Stimulated activated CD4-positive, alpha-beta T cell treated with anti-CD3 and anti-CD28 coated beads, Interleukin-1b, Interleukin-23, amount 100 ng/mL, for 48 hours (primary cell): Measurements from ENCODE around the gene CYB5R3.

Experiments used
- DNase-seq: peaks from one replicate; pipeline ENCODE4 v3.0.0-alpha.2; 2020

CYB5R3 gene

GRCh38 chr22:42644422-42645340 lies 4.5 kb downstream of the CYB5R3 start:
- DNase-seq, result no peak

DNA sequence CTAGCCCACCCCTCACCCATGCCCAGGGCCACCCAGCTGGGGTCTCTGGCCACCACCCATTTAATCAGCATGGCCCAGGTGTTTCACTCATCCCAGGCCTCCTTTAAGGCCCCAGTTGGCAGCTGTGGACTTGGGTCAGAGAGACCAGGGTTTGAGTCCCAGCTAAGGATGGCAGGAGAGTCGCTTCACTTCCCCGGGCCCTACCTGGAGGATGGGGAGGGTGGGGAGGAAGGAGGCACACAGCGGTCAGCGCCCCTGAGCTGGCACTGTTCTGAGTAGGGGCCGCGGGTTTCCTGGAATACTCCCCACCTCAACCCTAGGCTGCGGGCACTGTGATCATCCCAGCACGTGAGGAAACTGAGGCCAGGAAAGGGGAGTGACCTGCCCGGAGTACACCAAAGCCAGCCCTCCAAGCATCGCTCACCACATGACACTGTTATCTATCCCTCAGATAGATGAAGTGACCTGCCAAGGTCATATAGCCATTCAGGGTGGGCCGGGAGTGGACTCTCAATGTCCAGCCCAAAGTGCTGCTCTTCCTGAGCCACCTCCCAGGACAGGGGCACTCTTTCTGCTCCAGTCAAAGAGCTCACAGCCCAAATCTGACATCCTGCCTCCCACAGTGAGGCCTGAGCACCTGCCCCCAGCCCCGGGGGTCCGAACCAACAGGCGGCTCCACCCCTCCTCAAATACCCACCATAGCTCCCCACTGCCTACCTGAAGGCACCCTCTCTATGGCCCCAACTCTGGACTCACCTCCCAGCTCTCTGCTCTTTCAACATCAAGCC lies 5.4 kb downstream of the CYB5R3 start:
- DNase-seq, result no peak

- no peak for DNase-seq
Measured at GRCh38 chr22:42642806-42643633, 6.2 kb downstream of the CYB5R3 start.

DNA sequence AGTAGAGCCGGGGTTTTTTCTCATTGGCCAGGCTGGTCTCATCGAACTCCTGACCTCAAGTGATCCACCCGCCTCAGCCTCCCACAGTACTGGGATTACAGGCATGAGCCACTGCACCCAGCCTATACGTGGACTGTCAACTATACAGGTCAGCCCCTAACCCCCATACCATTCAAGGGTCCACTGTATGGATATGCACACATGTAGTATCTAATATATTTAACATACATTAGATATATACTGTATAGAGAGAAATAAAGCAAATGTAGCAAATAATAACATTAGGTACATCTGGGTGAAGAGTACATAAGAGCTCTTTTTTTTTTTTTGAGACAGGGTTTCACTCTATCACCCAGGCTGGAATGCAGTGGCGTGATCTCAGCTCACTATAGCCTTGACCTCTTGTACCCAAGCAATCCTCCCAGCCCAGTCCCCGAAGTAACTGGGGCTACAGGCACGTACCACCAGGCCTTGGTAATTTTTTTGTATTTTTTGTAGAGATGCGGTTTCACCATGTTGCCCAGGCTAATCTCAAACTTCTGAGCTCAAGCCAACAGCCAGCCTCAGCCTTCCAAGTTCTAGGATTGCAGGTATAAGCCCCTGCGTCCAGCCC lies 7.3 kb downstream of the CYB5R3 start:
- DNase-seq, result no peak

DNA sequence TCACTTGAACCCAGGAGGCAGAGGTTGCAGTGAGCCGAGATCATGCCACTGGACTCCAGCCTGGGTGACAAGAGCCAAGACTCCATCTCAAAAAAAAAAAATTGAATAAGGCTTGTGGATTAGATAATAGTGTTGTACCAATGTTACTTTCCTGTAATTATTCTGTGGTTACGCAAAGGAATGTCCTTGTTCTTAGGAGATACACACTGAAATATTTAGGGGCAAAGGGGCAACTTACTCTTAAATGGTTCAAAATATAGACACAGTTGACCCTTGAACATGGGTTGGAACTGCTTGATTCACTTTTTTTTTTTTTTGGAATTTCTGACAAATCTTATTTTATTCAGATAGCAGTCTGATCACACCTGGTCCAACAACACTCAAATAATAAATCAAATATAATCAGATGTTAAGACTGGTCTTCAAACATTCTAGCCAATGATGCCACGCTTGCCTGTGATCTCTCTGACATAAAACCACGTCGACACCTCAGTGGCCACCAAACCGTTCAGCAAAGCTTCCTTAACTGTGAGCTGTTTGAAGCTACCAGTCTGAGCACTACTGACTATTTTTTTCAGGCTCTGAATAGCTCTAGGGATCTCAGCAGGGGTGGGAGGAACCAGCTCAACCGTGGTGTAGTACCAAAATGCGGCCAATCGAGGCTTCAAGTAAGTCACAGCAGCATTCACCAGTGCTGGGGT lies 9.5 kb downstream of the CYB5R3 start:
- DNase-seq, result no peak

GRCh38 chr22:42637555-42637954 lies 11.6 kb downstream of the CYB5R3 start:
- no peak for DNase-seq

DNA sequence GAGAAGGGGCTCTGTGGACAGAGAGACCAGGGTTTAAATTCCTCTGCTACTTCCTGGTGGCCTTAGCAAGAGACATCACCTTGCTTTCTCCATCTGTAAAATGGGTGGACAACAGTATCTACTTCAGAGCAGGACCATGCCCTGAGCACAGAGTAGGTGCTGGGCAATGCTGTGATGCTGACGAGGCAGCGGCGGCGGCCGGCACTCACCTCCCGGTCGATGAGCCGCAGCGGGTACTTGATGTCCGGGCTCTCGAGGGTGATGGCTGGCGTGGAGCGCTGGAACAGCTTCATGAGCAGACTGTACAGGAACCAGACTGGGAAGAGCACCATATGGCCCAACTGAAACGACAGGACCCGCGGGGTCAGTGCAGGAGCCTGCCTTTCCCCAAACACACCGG lies 12.7 kb downstream of the CYB5R3 start:
- DNase-seq, result no peak

DNA sequence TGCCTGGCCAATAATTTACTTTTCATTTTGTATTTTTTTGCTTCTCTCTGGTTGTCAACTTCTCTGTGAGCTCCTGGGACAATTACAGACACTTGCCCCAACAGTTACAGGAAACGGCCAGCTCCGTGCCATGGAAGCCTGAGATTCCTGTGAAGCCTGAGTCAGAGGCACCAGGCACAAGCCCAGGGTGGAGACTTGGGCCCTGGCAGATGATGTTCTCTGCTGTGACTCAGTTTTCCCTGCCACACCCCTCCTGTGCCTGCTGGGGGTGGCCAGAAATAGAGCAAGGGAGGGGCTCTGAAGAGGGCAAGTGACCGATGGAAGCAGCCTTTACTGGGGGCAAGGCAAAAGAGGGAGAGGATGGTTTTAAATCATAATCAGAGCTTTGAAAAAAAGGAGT lies 13.7 kb downstream of the CYB5R3 start:
- DNase-seq, result no peak

DNA sequence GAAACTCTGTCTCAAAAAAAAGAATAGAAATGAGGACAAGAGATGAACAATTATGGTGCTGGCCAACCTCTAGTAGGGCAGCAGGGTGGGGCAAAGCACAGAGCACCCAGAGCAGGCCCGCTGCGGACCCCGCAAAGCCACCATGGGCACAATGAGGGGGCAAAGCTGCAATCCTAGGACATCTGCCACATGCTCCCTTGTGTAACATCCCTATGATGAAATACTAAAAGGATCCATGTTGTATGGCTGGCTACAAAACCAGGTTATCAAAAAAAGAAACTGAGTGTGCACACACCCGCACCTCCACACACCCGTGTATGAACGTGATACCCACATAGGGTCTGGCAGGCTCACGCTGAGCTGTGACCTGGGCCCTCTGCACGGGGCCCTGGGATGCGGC lies 16.2 kb downstream of the CYB5R3 start:
- no peak for DNase-seq

GRCh38 chr22:42632096-42632495 lies 17.1 kb downstream of the CYB5R3 start:
- DNase-seq, result no peak

- no peak for DNase-seq
Measured at GRCh38 chr22:42630901-42631602, 18.1 kb downstream of the CYB5R3 start.

GRCh38 chr22:42630211-42630610 lies 19.0 kb downstream of the CYB5R3 start:
- DNase-seq, result no peak

- DNase-seq, result no peak
Measured at GRCh38 chr22:42627981-42628380, 21.2 kb downstream of the CYB5R3 start.

DNA sequence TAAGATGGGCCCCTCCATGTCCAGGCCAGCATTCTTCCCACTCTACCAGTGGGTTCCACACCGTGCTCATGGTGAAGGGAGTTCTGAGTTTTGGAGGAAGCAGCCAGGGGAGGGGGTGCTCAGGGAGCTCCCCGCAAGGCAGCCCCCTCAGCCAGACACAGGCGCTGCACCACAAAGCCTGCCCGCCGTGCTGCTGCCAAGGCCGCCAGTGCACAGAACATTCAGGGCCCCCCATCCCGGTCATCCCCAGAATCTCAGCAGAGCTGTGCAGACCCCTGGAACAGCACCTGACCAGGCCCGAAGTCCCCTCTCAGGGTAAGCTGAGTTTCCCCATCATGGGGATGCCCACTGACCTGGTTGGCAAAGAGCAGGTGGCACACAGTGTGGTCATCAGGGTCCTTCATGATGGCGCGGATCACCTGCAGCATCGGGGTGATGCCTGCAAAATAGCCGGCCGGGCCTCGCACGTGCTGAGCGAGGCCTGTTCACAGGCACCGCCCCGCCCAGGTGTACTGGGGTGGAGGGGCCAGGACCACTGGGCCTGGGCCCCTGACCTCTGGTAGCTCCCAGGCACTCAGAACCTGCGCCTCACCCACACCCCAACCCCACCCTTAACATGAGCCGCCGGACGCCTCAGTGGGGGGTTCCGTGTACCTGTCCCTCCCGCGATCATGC lies 22.1 kb downstream of the CYB5R3 start:
- no peak for DNase-seq

DNA sequence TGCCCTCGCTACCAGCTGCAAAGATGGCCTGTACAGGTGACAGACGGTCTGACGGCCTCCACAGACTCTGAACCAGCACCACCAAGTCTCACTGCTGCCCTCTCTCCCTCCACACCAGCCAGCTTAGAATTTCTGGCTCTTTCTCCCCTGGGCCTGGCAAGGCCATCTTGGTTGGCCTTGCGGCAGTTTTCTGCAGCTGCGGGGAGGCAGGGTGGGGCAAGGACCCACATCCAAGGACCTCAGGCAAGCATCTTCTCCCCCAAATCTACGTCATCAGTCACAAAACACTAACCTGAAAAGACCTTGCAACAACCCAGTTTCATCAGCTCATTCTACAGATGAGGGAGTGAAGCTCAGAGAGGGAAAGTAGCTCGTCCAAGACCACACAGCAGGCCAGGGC lies 22.8 kb downstream of the CYB5R3 start:
- no peak for DNase-seq

- no peak for DNase-seq
Measured at GRCh38 chr22:42625416-42625815, 23.8 kb downstream of the CYB5R3 start.

DNA sequence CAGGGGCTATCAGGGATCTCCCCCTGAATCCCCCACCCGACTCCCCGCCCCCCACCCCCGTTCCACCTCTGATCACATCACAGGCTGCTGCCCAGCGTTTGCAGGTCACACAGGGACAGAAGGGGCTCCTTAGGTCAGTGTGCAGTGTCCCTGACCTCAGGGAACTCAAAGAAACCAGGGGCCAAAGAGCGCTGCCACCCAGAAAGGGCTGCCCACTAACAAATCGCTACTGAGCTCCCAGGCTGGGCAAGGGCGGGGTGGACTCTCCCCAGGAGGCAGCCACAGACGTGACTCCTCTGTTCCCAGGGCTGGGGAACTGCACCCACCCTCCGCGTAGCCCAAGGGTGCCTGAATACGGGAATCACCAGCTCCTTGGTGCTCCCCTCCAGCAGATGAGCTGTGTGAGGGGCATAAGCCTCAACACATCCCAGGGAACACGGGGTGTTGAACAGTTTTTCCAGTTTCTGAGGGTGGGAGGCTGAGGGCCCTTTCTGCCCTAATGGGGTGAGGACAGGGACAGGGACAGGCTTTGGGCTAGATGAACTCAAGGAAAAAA lies 24.6 kb downstream of the CYB5R3 start:
- no peak for DNase-seq

GRCh38 chr22:42623756-42624441 lies 25.3 kb downstream of the CYB5R3 start:
- no peak for DNase-seq

GRCh38 chr22:42623301-42623751 lies 25.9 kb downstream of the CYB5R3 start:
- DNase-seq, result no peak
